AG09319 (cell line): ENCODE results near the gene RANBP3L.
"Not testable (repeated sequence)": the region's sequence is repeated elsewhere in the genome, so short reads cannot be mapped to it uniquely, and the experiment has no call there.

Source experiments
- DNase-seq: peaks from one replicate; pipeline ENCODE4 v3.0.0-alpha.2; 2010; ENCODE audit warnings: low read depth; ENCODE audit errors: extremely low read depth
- CTCF ChIP-seq: IDR thresholded peaks from 2 replicates; pipeline ENCODE4 v1.5.1; 2011; ENCODE audit warnings: low read depth, mild to moderate bottlenecking, inconsistent platforms, low read length, moderate library complexity

The RANBP3L gene

GRCh38 chr5:36199620-36200019 lies 102.1 kb downstream of the RANBP3L start:
- no peak for TF ChIP-seq CTCF
- no peak for DNase-seq

- DNase-seq: not testable (repeated sequence)
These were observed 102.9 kb downstream of the RANBP3L start for GRCh38 chr5:36198783-36199182.
